ENCODE results near the gene TBX6.
"Not testable (repeated sequence)": the region's sequence is repeated elsewhere in the genome, so short reads cannot be mapped to it uniquely, and the experiment has no call there.

The TBX6 gene

GRCh38 chr16:30091474-30092372, at the start of gene TBX6:
Gene TBX6, minus strand, starts transcription at chr16:30091924. Its CDS starts 731 bp downstream, at chr16:30091193.
- DNase-seq = peak; percentile 85 to 93 (median 90)

- DNase-seq = peak in 1 of 6 experiments; percentile 17
Measured at GRCh38 chr16:30139583-30140481, 48.1 kb upstream of the TBX6 start.

GRCh38 chr16:30137897-30138296, 46.2 kb upstream of the TBX6 start:
- no peak for DNase-seq

- DNase-seq = no peak
Measured at GRCh38 chr16:30136971-30137605, 45.4 kb upstream of the TBX6 start.

- DNase-seq = no peak
Measured at GRCh38 chr16:30132591-30132990, 40.9 kb upstream of the TBX6 start.

GRCh38 chr16:30131869-30132475, 40.2 kb upstream of the TBX6 start:
- DNase-seq = no peak

- DNase-seq = no peak
Measured at GRCh38 chr16:30127993-30128392, 36.3 kb upstream of the TBX6 start.

- not testable (repeated sequence) for DNase-seq
Measured at GRCh38 chr16:30125690-30126089, 34.0 kb upstream of the TBX6 start.

GRCh38 chr16:30124985-30125379, 33.3 kb upstream of the TBX6 start:
- no peak for DNase-seq

GRCh38 chr16:30122604-30123160, 31.0 kb upstream of the TBX6 start:
- peak in 1 of 6 experiments; percentile 41 for DNase-seq

GRCh38 chr16:30121741-30122571, 30.2 kb upstream of the TBX6 start:
- no peak for DNase-seq

- DNase-seq = no peak
Measured at GRCh38 chr16:30120340-30121105, 28.8 kb upstream of the TBX6 start.

GRCh38 chr16:30119428-30119827, 27.7 kb upstream of the TBX6 start:
- no peak for DNase-seq

GRCh38 chr16:30117768-30118167, 26.0 kb upstream of the TBX6 start:
- DNase-seq = no peak

- no peak for DNase-seq
Measured at GRCh38 chr16:30116291-30117207, 24.8 kb upstream of the TBX6 start.

- DNase-seq = peak in 1 of 6 experiments; percentile 6
Measured at GRCh38 chr16:30115238-30115637, 23.5 kb upstream of the TBX6 start.

- not testable (repeated sequence) for DNase-seq
Measured at GRCh38 chr16:30114833-30115232, 23.1 kb upstream of the TBX6 start.

GRCh38 chr16:30114411-30114810, 22.7 kb upstream of the TBX6 start:
- DNase-seq = no peak

- no peak for DNase-seq
Measured at GRCh38 chr16:30113711-30114333, 22.1 kb upstream of the TBX6 start.
